H4 (cell line): Measurements from ENCODE around the gene VSTM2L. TPM values are rescaled to one million over a fixed set of nuclear protein-coding genes. Genes with fewer than 3 reads are reported as not detected.
"Not testable (repeated sequence)": the region's sequence is repeated elsewhere in the genome, so short reads cannot be mapped to it uniquely, and the experiment has no call there.

Experiments used
- DNase-seq: peaks from one replicate; pipeline ENCODE4 v3.0.0-alpha.2; 2015; ENCODE audit warnings: low spot score
- total RNA-seq: library from RNA; depleted of rRNA; stranded (reverse); fragments of >200 nt; shearing (Covaris generic); gene quantifications from 2 replicates; pipeline ENCODE4 v1.2.3, GENCODE V29; 2014

The VSTM2L gene
- total RNA-seq, 1 experiment from 2014 or later: 1.2 TPM

DNA sequence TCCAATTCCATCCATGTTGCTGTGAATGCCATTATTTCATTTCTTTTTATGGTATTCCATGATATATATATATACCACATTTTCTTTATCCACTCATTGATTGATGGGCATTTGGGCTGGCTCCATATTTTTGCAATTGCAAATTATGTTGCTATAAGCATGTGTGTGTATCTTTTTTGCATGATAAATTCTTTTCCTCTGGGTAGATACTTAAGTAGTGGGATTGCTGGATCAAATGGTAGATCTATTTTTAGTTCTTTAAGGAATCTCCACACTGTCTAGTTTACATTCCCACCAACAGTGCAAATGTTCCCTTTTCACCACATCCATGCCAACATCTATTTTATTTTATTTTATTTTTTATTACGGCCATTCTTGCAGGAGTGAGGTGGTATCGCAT lies 60.6 kb downstream of the VSTM2L start:
- not testable (repeated sequence) for DNase-seq

DNA sequence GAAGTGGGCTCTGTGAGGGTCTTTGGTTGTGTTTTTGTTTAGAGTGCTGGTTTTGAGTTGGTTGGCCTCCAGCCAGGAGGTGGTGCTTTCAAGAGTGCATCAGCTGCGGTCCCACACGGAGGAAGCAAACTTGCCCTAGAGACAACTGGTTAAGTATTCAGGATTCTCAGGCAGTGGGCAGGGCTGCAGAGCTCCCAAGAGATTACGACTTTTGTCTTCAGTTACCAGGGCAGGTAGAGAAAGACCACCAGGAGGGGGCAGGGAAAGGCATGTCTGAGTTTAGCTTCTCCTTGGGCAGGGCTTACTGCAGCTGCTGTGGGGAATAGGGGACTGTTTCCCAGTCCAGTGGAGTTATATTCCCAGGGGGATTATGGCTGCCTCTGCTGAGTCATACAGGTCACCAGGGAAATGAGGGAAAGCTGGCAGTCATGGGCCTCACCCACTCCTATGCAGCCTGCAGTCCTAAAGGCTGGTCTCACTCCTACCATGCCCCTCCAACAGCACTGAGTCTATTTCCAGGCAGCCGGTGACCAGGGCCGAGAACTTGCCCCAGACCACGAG lies 66.0 kb downstream of the VSTM2L start:
- DNase-seq: peak; percentile 22

DNA sequence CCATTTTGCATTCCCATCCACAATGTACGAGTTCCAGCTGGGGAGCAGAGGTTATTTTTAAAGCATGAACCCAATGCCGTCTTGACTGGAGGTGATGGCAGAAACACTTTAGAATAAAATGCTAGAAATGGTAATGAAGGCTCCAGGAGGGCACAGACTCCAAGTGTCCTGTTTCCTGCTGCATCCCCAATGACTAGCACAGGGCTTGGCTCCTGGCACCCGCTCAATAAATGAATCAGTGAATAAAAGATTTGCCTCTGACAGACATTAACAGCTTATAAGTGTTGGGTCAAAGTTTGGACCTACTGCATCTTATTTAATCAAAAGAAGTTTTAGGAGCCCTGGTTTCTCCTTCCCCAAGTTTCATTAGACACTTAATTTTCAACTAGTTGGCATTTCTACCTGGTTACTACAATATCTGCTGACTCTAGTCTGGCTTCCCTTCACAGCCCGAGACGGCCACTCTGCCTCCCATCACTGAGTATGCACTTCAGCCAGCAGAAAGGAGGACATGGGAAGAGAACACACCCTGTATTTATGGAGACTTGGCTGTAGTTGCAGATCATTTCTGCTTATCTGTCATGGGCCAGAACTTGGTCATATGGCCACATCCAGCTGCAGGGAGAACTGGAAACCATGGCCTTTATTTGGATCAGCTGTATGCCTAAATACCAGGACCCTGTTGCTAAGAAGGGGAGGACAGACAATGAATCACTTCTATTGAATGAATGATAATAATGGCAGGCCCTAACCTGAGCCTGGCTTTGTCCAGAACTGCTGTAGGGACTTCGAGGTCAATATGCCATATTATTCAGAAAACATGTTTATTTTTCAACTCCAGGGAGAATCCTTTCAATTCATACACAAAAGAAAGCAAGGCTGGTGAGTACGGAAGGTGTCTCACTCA lies 67.3 kb downstream of the VSTM2L start:
- DNase-seq: no peak

DNA sequence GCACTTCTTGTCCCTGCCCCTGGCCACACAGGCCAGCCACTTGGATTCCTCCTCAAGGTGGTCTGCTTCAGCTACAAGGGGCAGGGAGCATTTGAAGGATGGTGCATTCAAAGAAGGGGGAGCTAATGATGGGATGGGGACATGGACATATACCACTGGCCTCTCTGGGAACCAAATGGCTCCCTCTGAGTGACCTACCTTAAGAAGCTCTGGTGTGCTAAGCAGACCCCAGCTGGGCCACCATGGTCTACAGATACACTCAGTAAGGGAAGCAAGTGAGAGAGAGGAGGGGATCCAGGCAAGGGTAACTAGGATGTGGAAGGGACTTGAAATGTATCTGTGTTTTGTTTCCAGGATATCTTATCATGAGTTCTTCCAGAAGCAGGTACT lies 67.9 kb downstream of the VSTM2L start:
- DNase-seq: no peak

DNA sequence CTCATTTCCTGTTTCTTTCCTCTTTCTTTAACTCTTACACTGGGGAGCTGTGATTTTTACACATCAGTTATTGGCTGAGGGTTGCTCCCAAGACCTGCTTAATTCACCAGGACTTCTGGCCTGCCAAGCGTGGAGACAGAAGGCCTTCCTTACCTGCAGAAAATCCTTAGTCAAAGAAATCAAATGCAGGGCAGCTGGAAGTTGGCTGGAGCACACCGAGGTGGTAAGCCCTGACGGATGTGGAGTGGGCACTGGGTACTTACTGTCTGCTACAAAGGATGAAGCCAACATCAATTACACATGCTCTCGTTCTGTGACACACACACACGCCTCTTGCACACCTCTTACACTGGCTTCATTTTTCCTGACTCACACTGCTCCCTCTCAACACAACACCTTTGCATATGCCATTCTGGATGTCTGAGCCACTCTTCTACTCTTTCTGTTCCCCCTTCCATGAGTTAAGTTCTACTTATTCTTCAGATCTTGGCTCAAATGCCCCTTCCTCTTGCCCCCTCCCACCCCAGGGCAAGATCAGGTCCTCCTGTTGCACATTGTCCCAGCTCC lies 68.7 kb downstream of the VSTM2L start:
- no peak for DNase-seq

DNA sequence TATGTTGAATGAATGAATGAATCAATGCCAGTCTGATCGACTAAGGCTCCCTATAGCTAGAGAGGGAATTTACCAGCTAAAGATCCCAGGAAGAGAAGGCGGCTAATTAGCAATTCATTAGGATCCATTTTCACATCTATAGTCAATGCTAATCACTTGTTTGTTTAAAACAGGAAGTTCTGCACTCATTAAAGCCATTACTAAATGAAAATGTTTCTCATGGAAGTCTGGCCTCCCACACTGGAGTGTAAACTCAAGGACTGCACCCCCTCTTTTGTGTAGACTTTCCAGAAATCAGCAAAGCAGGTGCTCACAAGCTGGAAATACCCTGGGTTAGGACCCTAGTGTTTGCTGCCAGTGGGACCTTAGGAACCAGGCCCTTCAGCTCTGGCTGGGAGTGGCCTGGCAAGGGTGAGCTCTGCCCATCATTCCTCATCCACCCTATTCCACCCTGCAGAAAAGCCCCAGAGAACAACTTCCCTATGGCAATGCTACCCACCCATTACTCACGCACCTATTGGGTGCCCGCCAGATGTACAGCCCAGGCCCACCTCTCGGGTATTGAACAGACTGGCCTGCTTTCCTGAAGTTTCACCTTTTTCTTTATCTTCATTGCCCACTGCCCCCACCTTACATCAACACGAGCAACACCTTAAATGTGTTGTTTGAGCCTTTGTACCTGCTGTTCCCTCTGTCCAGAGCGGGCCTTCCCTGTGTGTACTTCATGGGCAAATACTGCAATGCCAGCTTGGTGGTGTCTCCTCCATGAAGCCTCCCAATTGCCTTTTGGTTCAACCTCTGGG lies 69.5 kb downstream of the VSTM2L start:
- DNase-seq: no peak

DNA sequence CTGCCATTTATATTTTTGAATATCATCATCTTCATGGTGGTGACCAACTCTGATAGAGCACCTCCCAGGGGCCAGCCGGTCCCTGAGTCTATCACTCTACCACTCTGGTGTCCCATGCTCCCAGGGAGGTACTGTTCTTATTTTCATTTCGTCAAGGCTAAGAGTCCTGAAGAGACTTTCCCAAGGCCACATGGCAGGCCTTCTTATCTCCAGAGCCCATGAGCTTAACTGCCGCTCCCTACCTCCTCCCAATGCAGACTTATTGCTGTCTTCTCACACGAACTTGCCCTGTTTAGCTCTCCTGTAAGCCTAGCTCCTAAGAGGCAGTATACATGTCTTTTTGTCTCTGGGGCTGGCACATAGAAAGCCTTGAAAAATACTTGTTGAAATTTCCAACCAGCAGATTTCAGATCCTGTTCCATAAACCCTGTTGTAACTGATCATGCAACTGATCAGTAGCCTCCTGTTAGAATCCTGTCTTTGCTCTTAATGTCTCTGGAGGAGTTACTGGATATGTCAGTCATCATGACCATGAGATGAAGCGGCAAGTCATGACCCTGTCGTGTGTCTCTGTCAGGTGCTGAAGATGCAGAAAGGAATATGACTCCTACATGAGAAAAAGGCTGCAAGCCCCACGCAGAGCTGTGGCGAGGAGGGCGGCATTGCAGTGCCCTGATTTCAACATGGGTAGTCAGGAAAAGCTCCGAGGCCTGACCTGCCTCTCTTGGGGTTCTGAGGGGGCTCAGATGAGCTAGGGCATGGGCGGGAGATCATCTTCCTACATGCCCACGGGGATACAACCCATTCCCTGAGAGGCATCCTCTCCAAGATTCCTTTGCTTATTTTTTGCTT lies 70.4 kb downstream of the VSTM2L start:
- DNase-seq: no peak

DNA sequence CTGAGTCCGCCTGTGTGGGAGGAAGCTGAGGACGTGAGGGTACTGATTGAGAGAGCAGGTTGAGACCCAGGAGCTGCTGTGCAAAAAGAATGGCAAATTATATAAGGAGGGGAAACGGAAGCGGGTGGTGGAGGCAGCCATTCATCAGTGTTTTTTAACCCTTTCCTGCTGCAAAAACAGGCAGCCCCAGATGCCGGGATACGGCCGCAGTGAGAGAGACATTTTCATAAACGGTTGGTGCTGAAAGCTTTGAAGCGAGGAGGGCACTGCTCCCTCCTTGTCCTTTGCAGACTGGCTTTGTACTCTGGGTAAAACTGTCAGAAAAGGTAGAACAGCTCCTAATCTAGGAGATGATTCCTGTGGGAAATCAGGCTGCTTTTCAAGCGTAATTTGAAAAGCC lies 74.0 kb downstream of the VSTM2L start:
- no peak for DNase-seq

DNA sequence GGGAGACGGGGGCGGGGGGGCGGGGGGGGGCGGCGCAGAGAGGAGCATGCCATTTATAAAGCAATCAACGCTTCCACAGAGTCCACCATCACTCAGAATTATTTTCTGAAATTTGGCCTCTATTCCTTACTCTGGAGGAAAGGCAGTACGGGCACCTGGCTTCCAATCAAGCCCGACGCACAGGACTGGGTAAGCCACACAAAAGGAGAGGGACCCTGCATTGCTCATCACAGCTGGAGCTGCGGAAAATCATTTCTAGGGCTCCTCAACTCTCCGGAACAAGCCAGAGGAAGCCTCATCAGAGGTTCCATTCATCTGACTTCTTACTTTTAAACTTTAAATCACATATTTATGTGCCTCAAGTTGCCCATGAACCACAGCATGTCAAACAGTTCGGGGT lies 74.4 kb downstream of the VSTM2L start:
- DNase-seq: no peak

DNA sequence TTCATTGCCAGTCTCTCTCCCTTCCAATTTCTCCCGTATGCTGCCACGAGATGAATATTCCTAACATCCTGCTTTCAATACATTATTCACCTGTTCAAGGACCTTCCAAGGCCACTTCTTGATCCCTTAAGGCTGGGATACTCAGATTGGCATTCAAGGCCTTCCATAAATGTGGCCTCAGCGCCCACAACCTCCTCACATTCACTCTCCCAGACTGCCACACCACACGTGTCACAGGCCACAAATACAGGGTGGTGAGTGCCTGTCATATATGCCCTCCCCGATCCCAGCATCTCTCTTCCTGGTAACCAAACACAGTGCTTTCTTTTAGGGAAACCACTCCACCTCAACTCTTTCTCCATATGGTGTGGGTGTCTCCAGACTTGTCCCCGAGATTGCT lies 74.9 kb downstream of the VSTM2L start:
- DNase-seq: no peak

DNA sequence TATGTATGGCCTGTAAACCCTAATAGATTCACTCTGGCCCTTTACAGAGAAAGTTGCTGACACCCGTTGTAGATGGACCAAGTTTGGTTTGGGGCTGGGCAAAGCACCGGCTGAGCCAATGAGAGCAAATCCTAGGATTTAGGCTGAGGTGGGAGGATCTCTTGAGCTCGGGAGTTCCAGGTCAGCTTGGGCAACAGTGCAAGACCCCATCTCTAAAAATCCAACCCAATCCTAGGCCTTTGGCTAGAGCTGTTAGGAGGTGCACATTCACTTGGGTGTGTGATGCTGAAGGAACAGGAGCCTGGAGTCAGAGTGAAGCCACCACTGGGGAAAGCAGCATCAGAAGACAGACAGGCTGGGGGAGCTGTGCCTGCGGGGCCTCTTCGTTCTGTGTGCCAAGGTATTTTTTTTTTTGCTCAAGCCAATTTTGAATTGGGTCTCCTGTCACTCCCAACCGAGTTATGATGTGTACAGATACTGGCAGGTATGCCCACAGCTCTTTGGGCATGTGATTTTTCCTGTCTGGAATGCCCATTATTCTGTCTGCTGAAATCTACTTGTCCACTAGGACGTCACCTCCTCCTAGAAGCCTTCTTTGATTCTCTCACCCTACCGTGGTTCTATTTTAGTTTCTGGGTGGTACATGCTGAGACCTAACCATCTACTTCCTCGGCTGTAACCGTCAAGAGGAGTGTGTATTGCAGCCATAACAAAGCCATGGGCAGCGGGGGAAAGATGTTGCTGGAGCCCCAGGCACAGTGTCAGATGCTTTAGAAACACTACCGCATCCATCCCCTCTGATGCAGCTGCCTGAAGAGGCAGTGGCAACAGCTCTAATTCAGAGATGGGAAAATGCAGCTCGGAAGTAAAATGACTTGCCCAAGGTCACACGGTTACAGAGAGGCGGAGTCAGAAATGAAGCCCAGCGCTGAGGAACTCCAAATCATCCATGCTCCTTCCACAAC lies 76.4 kb downstream of the VSTM2L start:
- no peak for DNase-seq

DNA sequence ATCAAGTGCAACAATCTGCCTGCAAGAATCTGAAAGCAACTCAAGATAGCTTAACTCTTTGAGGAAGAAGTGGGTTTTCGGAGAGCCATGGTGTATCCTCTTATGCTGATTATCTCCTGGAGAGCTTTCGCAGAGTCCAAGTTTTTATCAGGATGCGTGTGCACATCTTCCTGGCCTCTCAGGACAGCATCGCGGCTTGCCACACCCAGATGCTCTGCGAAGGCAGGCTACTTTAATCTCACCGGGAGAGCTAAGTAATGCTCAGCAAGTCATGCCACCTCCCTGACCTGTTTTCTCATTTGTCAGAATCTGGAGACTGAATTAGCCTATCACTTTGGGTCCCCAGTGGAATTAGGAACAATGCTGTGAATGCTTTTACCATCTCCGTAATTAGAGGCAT lies 77.5 kb downstream of the VSTM2L start:
- DNase-seq: no peak

DNA sequence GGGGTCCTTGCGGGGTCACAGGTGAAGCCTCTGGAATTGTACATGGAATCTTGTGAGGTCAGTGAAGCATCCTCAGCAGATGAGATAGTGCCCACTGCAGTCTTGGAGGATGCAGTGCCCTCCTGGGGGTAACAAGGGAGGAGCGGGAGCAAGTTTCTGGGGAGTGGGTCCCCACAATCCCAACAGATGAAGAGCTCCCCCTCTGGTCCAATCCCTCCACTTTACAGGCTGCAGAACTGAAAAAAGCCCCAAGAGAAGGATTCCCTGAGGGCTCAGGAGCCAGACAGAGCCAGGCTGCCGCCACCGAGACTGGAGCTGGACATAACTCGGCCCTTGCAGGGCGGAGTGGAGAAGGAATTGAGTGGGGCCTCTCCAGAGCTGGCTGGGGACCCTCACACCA lies 77.9 kb downstream of the VSTM2L start:
- DNase-seq: no peak

DNA sequence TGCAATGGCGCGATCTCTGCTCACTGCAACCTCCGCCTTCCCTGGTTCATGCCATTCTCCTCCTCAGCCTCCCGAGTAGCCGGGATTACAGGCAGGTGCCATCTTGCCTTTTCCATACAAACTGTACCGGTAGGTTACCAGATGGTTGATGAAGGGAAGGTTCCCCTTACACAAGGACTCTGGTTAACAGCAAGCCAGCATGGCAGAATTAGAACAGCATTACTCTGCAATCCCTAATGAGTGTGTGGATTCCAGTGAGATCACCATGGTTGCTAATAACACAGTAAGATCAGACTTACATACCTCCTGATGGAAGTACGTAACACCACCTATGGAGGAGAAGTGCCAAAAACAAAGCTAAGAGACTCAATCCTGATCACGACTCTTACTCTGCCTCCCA lies 78.6 kb downstream of the VSTM2L start:
- no peak for DNase-seq

DNA sequence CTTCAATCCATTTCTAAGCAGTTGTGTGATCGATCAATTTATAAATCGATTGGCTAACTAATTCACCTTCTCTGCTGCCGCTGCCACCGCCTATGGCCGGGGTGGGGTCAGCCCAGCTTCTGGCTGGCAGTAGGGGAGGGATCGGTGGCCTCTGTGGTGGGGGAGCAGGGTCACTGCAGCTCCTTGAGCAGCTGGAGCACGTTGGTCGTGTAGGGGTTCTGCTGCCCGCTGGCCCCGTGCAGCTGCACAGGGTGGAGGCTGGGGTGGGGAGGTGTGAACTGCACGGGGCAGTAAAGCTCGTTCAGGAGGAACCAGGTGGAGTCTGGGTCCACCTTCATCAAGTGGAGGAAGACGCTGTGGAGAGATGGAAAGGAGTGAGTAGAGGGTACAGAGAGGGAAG lies 80.4 kb downstream of the VSTM2L start:
- no peak for DNase-seq

DNA sequence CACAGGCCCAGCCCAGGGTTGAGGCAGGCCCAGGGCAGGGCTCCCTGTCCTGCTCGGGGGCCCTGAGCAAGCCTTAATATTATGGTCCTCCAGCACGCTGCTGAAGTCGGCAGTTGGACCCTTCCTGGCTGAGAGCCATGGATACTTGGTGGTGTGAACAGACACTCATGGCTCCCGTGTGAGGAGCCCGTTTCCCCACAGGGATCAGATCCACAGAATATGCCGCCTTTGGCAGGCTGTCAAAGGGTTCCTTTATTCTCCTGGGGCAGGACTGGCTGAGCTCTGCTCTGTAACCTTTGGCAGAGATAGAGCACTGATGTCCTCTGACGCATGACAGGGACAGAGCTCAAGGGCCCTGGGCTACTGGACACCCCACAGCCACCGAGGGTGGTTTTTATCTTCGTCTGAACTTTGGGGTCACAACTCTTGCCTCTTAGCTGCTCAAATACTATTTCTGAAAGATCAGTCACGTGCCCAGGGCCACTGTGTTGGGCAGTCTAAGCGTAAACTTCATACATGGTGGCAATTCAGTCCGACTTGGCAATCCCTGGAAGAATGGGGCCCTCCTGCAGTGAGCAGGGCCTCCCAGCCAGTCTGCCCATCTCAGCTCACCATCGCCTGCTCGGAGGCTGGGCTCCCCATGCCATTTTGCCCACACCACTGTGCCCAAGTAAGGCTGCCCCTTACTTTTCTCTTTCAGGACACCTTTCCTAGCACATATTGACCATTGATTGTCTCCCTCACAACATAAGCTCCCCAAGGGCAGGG lies 81.3 kb downstream of the VSTM2L start:
- DNase-seq: no peak

DNA sequence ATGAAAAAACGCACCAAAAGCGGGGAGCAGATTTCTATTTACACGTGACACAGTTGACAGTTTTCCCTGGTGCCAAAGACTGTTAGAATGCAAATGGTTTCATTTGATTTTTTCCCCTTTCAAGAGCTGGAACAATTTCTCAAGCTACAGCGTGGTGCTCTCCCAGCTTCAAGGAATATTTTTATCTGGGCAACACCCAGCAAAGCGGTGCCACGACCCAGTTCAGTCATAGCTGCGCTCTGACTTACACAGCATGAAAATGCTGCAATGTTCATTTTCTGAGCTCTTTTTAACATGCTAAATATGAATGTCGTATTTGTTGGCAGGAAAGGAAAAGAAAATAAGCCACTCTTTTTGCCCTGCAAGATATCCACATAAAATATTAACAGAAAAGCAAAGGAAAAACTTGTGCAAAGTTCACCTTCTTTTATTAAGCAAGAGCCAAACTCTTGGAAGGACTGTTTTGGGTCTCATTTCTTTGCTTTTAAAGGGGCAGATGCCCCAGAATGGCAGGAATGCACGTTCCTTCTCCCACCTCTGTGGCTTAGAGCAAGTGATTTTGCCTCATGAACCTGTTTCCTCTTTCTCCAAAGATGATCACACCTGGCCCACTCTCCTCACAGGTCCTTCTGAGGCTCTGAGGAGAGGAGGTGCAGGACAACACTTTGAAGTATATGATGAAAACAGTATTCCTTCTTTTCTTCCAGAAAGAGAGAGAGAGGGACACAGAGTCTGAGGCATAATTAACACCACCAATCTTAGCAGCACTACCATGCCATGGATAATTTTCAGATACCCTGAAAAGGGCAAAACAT lies 83.3 kb downstream of the VSTM2L start:
- no peak for DNase-seq

DNA sequence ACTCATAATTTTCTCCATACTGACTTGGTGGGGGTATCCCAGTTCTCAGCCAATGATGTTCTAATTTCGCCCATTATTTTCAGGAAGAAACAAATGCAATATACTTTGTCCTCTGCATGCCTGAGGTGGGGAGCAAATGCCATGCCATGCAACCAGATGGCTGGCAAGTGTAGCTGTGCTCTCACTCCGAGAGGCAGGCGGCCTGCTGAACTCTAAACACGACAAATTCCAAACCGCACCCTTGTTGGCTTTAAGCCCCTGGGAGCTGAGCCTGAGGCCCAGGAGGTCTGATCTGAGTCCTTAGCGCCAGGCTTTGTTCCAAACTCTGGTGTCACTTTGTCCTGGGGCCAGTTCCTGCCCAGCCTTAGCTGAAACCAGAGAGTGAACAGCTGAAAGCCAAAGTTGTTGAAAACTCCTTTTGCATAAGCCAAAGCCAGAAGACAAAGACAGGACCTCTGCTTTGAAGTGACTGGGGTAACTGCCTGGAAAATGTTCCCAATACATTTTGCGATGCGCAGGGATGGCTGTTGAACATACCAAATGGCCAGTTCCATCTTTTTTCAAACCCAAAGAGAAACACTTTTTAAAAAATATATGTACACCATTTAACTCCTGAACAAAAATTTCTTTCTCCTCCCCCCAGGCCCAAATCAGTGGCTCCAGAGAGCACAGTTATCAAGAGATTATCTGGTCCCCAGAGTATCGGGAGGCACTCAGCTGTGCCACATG lies 84.1 kb downstream of the VSTM2L start:
- DNase-seq: peak; percentile 88
